Neural progenitor cell (in vitro differentiated cells): Measurements from ENCODE around the gene PRKX. TPM values are rescaled to one million over a fixed set of nuclear protein-coding genes. Genes with fewer than 3 reads are reported as not detected.
"Not testable (repeated sequence)": the region's sequence is repeated elsewhere in the genome, so short reads cannot be mapped to it uniquely, and the experiment has no call there.

Source experiments
- DNase-seq: peaks from one replicate; pipeline ENCODE4 v3.0.0-alpha.2; 2016; ENCODE audit warnings: low spot score
- H2AFZ ChIP-seq: fragments of 200-600 bp; sonication (generic); replicated peaks from 2 replicates; pipeline ENCODE4 v1.6.1; 2016; ENCODE audit warnings: antibody characterized with exemption
- H3F3A ChIP-seq: fragments of 200-600 bp; sonication (generic); 2 replicates; pipeline ENCODE4 v1.6.1; 2016; ENCODE audit warnings: antibody characterized with exemption, low read depth
- H3K27ac ChIP-seq: fragments of 200-600 bp; sonication (generic); 2 replicates; pipeline ENCODE4 v1.5.1; 2016; ENCODE audit warnings: mild to moderate bottlenecking
- H3K27me3 ChIP-seq: fragments of 200-600 bp; sonication (generic); 2 replicates; pipeline ENCODE4 v1.6.1; 2016; ENCODE audit warnings: mild to moderate bottlenecking, moderate library complexity
- H3K36me3 ChIP-seq: fragments of 200-600 bp; sonication (generic); 2 replicates; pipeline ENCODE4 v1.5.1; 2016
- H3K4me1 ChIP-seq: fragments of 200-600 bp; sonication (generic); 2 replicates; pipeline ENCODE4 v1.6.1; 2016; ENCODE audit warnings: mixed run types
- H3K4me2 ChIP-seq: fragments of 200-600 bp; sonication (generic); 2 replicates; pipeline ENCODE4 v1.6.1; 2016
- H3K4me3 ChIP-seq: fragments of 200-600 bp; sonication (generic); 2 replicates; pipeline ENCODE4 v1.5.1; 2016
- H3K79me2 ChIP-seq: fragments of 200-600 bp; sonication (generic); 2 replicates; pipeline ENCODE4 v1.6.1; 2016; ENCODE audit warnings: low read depth
- H3K9ac ChIP-seq: fragments of 200-600 bp; sonication (generic); 2 replicates; pipeline ENCODE4 v1.6.1; 2016
- H3K9me3 ChIP-seq: fragments of 200-600 bp; sonication (generic); 2 replicates; pipeline ENCODE4 v1.5.1; 2016; ENCODE audit warnings: low read depth
- H4K20me1 ChIP-seq: fragments of 200-600 bp; sonication (generic); 2 replicates; pipeline ENCODE4 v1.6.1; 2016; ENCODE audit warnings: low read depth
- H3K27ac Mint-ChIP-seq: 3 replicates; pipeline ENCODE4 v1.8.0; 2021; ENCODE audit warnings: mixed read lengths
- H3K27me3 Mint-ChIP-seq: 2 replicates; pipeline ENCODE4 v1.8.0; 2022; ENCODE audit warnings: low read depth, mild to moderate bottlenecking, inconsistent platforms, moderate library complexity, mixed read lengths; ENCODE audit not compliant: insufficient read depth
- H3K36me3 Mint-ChIP-seq: 3 replicates; pipeline ENCODE4 v1.8.0; 2021; ENCODE audit warnings: mixed read lengths
- H3K4me1 Mint-ChIP-seq: 3 replicates; pipeline ENCODE4 v1.8.0; 2021; ENCODE audit warnings: mixed read lengths
- H3K4me3 Mint-ChIP-seq: 3 replicates; pipeline ENCODE4 v1.8.0; 2021; ENCODE audit warnings: mild to moderate bottlenecking, moderate library complexity, mixed read lengths
- H3K9me3 Mint-ChIP-seq: 3 replicates; pipeline ENCODE4 v1.8.0; 2020; ENCODE audit warnings: mixed read lengths
- CTCF ChIP-seq: fragments of 200-600 bp; sonication (generic); IDR thresholded peaks from 2 replicates; pipeline ENCODE4 v1.5.1; 2017; ENCODE audit warnings: antibody characterized with exemption, mild to moderate bottlenecking
- EZH2 ChIP-seq: fragments of 200-600 bp; sonication (generic); IDR thresholded peaks from 2 replicates; pipeline ENCODE4 v1.6.1; 2017; ENCODE audit warnings: antibody characterized with exemption, mild to moderate bottlenecking, moderate library complexity
- EZH2phosphoT487 ChIP-seq: fragments of 200-600 bp; sonication (generic); IDR thresholded peaks from 2 replicates; pipeline ENCODE4 v1.6.1; 2017; ENCODE audit warnings: antibody characterized with exemption
- small RNA-seq: library from RNA; depleted of rRNA; stranded (forward); fragments of <200 nt; gene quantifications from one replicate; pipeline ENCODE3, GENCODE V24; 2015
- total RNA-seq: library from RNA; depleted of rRNA; stranded (reverse); fragments of >200 nt; gene quantifications from 2 replicates; pipeline ENCODE4 v1.2.3, GENCODE V29; 2015; ENCODE audit warnings: low replicate concordance

PRKX gene
- total RNA-seq, 1 donor from 2014 or later, result 14.6 TPM

GRCh38 chrX:3567686-3568085 lies 145.8 kb downstream of the PRKX start:
- Mint-ChIP-seq H3K4me3 (no peak overlapping the region), H3K36me3 (no peaks in the 10 kb centered on the region), H3K9me3 (no peaks in the 10 kb centered on the region), H3K27ac (no peak overlapping the region), H3K27me3 (no peaks in the 10 kb centered on the region), H3K4me1 (no peaks in the 10 kb centered on the region)
- no peak for DNase-seq
- no peak overlapping the region for H3K4me2 ChIP-seq
- no peak overlapping the region for H3K4me3 ChIP-seq
- no peaks in the 10 kb centered on the region for H4K20me1 ChIP-seq
- H3K27ac ChIP-seq, result no peak overlapping the region
- no peak overlapping the region for H2AFZ ChIP-seq
- no peaks in the 10 kb centered on the region for H3K36me3 ChIP-seq
- H3K9ac ChIP-seq, result no peak overlapping the region
- H3F3A ChIP-seq, result no peaks in the 10 kb centered on the region
- no peaks in the 10 kb centered on the region for H3K4me1 ChIP-seq
- no peaks in the 10 kb centered on the region for H3K9me3 ChIP-seq
- H3K27me3 ChIP-seq, result no peaks in the 10 kb centered on the region
- H3K79me2 ChIP-seq, result no peaks in the 10 kb centered on the region
- TF ChIP-seq CTCF (no peak), EZH2 (no peak), EZH2phosphoT487 (no peak)

GRCh38 chrX:3563451-3563850 lies 150.0 kb downstream of the PRKX start:
- H3K36me3 Mint-ChIP-seq, result no peaks in the 10 kb centered on the region

GRCh38 chrX:3560010-3560409 lies 153.4 kb downstream of the PRKX start:
- not testable (repeated sequence) for H3K4me1 Mint-ChIP-seq, H3K27me3 Mint-ChIP-seq, H3K36me3 Mint-ChIP-seq, H3F3A ChIP-seq, H3K36me3 ChIP-seq, DNase-seq, H3K4me3 ChIP-seq, H3K27ac ChIP-seq, H2AFZ ChIP-seq, H3K4me1 ChIP-seq, H3K4me2 ChIP-seq, H3K27me3 ChIP-seq, H3K27ac Mint-ChIP-seq, H3K79me2 ChIP-seq, H3K4me3 Mint-ChIP-seq, H3K9ac ChIP-seq, H4K20me1 ChIP-seq, H3K9me3 ChIP-seq
- peaks cover 14% of the 10 kb centered on the region for H3K9me3 Mint-ChIP-seq

More at GRCh38 chrX:3563451-3563850, 150.0 kb downstream of the PRKX start:
- H3K4me1 ChIP-seq, result no peaks in the 10 kb centered on the region
- no peak overlapping the region for H3K27ac ChIP-seq
- no peak overlapping the region for H3K4me2 ChIP-seq
- no peak overlapping the region for H3K27ac Mint-ChIP-seq
- H3K79me2 ChIP-seq, result no peaks in the 10 kb centered on the region
- no peaks in the 10 kb centered on the region for H3F3A ChIP-seq
- no peaks in the 10 kb centered on the region for H3K9me3 ChIP-seq
- no peak overlapping the region for H3K4me3 ChIP-seq
- H3K4me3 Mint-ChIP-seq, result no peak overlapping the region
- no peaks in the 10 kb centered on the region for H3K4me1 Mint-ChIP-seq
- H3K27me3 Mint-ChIP-seq, result peaks cover 2% of the 10 kb centered on the region
- TF ChIP-seq CTCF (no peak), EZH2 (no peak), EZH2phosphoT487 (no peak)
- H3K9ac ChIP-seq, result no peak overlapping the region
- H2AFZ ChIP-seq, result no peak overlapping the region
- no peaks in the 10 kb centered on the region for H4K20me1 ChIP-seq
- H3K9me3 Mint-ChIP-seq, result peaks cover 9% of the 10 kb centered on the region
- no peaks in the 10 kb centered on the region for H3K27me3 ChIP-seq
- DNase-seq, result no peak
- no peaks in the 10 kb centered on the region for H3K36me3 ChIP-seq

Small RNAs within 50 kb of the gene (small RNA-seq; reads per million reads assigned to genes)
- gene RF00019 (not detected), gene RNU6-114P (not detected)
